Activated CD8-positive, alpha-beta memory T cell treated with anti-CD3 and anti-CD28 coated beads, Interleukin-2, amount 50 U/mL, for 1 hour (primary cell): ENCODE results near the gene SLC25A42.
"Not testable (repeated sequence)": the region's sequence is repeated elsewhere in the genome, so short reads cannot be mapped to it uniquely, and the experiment has no call there.

Experiments
- DNase-seq: peaks from one replicate; pipeline ENCODE4 v3.0.0-alpha.2; 2020; ENCODE audit errors: extremely low read depth

Gene SLC25A42

GRCh38 chr19:19063183-19064097 is at the start of gene SLC25A42:
Gene SLC25A42 (plus strand): TSS chr19:19063994. CDS start chr19:19096125, 32,131 bp downstream.
- peak; percentile 97 for DNase-seq

DNA sequence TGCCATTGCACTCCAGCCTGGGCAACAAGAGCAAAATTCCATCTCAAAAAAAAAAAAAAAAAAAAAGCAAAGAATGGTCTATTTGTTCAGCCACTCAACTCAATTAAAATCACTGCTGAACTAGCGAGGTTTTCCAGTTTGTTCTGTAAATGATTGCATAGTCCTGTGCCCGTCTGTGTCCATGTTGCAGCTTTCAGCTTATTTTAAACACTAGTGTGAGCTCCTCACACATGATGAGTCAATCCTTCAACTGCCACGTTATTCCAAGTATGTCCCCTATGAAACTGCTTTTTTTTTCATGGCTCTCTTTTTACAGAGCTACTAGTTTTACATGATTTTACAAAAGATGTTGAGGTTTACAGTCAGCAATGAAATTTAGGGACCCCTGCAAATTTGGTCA is 42.7 kb upstream of the SLC25A42 start:
- no peak for DNase-seq

DNA sequence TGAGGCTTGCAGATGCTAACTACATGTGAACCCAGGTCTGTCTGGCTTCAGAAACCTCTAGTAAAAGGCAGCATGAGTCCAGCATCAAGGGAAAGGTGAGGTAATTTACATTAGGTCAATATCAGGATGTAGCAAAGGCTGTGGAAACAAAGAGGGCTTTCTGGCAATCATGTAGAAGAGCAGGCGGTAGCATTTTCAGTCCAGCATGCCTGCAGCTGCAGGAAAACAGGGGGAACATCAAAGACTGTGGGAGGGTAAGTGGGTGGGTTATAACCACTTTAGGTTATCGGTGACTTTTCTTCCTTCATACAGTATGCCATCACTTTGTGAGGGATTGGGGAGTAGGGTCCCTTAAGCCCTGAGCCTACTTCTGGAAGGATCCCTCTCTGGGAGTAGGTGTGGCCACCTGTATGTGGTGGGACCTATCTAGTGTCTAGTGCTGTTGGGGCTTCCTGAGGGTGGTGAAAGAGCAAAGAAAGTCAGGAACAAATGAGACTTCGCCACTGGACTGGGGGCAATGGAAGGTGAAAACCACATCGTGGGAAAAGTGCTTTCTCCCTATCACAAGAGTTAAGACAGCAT is 41.3 kb upstream of the SLC25A42 start:
- DNase-seq: no peak

GRCh38 chr19:19023376-19023775 is 40.4 kb upstream of the SLC25A42 start:
- DNase-seq: not testable (repeated sequence)

DNA sequence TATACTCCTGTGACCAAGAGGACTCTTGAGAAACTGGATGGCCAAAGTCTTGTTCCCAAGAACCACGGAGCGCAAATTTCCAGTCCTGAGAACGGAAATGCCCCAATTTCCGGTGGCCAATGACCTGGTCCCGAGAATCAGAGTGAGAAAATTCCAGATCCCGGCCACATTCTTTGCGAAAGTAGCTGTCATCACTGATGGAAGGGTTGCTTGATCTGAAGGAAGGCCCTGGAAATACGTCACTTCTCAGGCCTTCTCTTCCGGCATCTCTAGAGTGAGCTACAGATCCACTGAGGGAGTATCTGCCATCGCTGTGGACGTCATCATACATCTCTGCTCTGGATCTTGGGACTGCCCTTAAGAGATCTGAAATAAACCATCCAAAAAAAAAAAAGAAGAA is 37.9 kb upstream of the SLC25A42 start:
- DNase-seq: no peak

- DNase-seq: no peak
Observed at GRCh38 chr19:19026299-19026971, 37.4 kb upstream of the SLC25A42 start.

GRCh38 chr19:19027228-19027627 is 36.6 kb upstream of the SLC25A42 start:
- no peak for DNase-seq

GRCh38 chr19:19028526-19028925 is 35.3 kb upstream of the SLC25A42 start:
- DNase-seq: no peak

GRCh38 chr19:19031891-19032290 is 31.9 kb upstream of the SLC25A42 start:
- no peak for DNase-seq

DNA sequence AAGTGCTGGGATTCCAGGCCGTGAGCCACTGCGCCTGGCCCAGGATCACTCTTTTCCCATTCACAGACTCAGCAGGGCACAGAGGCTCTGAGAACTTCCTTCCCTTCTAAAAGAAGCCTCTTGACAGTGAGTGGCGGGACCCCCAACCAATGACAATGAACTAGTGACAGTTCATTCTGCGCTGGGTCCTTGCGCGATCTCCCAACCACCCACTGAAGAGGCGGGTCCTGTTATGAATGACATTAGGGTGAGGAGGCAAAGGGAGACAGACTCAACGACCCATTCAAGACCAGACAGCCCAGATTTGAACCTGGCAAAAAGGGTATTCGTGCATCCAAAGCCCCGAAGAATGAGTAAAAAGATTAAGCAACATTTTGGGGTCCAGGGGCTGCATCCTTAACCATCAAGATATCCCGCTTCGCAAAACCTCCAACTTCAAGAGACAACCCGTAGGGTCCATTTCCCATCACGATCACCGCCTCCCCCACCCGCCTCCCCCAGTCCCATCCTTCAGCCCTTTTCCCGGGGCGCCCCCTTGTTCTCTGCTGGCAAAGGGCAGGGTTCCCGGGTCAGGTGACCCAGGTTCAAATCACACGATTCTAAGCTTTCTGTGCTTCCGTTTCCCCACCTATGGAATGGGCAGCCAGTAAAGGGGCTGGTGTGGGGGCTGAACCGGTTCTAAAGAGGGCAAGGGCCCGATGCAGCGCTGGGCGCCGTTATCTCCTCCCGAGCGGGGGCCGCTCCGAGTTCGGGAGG is 31.2 kb upstream of the SLC25A42 start:
- DNase-seq: peak; percentile 68

GRCh38 chr19:19033176-19033425 is 30.7 kb upstream of the SLC25A42 start:
- no peak for DNase-seq

GRCh38 chr19:19033426-19034203 is 30.2 kb upstream of the SLC25A42 start, which contains the start of the genes ARMC6 and SUGP2:
Gene ARMC6 (plus strand): TSS chr19:19033603. CDS start chr19:19034210, 607 bp downstream.
Gene SUGP2 (minus strand): TSS chr19:19033517. CDS start chr19:19031071, 2,446 bp downstream.
- peak; percentile 54 for DNase-seq

GRCh38 chr19:19034204-19034624 is 29.6 kb upstream of the SLC25A42 start:
- no peak for DNase-seq

DNA sequence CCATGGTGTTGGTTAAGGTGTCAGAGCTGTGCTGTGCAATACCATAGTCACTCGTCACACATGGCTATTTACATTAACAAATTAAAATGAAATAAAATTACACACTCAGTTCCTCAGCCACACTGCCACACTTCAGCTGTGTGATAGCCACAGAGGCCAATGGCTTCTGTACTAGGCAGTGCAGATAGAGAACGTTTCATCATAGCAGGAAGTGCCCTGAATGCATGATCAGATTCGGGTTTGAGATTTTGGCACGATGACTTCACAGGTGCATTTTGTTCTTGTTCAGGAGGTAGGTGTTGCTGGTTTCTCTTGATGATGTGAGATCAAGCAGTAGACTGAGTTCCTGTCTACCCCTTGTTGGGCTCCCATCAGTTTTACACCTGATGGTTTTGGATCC is 23.9 kb upstream of the SLC25A42 start:
- DNase-seq: no peak

DNA sequence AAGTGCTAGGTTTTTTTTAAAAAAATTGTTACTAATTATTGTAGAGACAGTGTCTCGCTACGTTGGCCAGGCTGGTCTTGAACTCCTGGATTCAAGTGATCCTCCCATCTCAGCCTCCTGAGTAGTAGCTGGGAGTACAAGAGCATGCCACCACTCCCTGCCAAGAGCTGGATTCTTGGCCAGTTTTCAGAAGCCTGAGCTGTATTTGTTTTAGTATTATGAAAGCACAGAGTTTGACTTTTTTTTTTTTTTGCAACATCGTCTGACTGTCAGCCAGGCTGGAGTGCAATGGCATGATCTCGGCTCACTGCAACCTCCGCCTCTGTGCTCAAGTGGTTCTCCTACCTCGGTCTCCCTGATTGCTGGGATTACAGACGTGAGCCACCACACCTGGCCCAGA is 23.4 kb upstream of the SLC25A42 start:
- DNase-seq: no peak

- no peak for DNase-seq
Observed at GRCh38 chr19:19042732-19043280, 21.0 kb upstream of the SLC25A42 start.

DNA sequence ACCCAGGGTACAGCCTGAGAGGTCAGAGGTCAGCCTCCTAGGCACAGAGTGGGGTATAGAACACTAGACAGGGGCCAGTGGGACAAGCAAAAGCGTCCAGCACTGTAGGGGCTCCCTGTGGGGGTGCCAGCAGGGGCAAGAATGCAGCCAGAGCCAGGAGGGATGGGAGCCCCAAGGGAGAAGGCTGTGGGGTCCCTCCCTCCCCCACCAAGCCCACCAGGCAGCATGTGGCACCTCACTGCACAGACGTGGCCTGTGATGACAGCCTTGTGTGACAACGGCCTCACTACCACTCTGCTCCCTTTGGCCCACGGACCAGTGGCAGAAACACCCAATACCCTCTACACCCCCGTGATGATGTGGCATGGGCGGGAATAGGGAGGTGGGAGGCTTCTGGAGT is 20.3 kb upstream of the SLC25A42 start:
- DNase-seq: no peak

DNA sequence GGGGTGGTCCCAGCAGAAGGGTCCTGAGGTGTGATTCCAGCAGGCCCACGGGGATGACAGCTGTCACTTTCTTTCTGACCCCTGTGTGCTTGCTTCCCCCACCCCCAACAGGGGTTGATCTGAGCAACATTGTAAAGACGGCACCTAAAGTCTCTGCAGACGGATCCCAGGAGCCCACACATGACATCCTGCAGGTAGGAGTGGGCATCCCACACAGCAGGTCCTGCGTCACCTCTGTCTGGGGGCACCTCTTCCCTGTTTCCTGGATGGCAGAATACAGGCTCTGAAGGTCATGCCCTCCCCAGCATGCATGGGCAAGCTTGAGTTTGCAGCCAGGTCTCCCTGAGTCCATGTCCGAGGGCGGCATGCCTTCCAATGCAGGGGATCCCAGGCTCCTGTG is 19.9 kb upstream of the SLC25A42 start:
- no peak for DNase-seq

DNA sequence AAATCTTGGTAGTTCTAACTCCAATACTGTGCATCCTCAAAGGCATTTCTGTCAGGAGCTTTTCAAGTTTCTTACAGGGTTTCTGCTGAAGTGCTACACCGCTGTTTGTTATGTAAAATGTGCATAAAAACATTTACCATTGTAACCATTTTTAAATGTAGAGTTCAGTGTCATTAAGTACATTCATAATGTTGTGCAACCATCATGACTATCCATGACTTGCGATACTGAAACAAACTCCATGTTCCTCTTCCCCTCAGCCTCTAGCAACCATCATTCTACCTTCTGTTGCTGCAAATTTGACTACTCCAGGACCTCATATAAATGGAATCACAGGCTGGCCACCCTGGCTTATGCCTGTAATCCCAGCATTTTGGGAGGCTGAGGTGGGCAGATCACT is 14.4 kb upstream of the SLC25A42 start:
- DNase-seq: no peak

- DNase-seq: no peak
Observed at GRCh38 chr19:19050104-19050503, 13.7 kb upstream of the SLC25A42 start.

DNA sequence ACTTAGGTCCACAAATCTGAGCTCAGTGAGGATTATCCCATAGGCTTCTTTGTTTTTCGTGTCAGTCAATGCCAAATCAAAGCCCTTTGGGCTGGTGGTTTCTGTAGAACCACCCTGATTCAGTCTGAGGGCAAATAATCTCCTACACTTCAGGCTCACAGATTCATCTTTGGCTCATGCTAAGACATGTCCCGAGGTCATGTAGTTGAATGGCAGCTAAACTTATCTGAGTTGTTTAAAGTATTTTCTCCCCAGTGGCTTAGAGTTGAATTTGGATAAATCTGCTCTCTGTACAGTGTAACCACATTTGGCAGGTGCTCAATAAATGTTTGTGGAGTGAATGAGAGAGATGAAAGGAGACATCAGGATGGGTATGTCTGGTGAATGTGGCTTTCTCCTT is 13.1 kb upstream of the SLC25A42 start:
- DNase-seq: no peak
